ENCODE measurements around the gene RIN3. TPM values are rescaled to one million over a fixed set of nuclear protein-coding genes. Genes with fewer than 3 reads are reported as not detected.

The RIN3 gene
- total and polyA plus RNA-seq, 7 donors = 6.0 to 31.8 (median 15.3) TPM

GRCh38 chr14:92519246-92520101 is 5.9 kb downstream of the RIN3 start:
- DNase-seq = peak; percentile 66
- no peak overlapping the region for H3K4me3 ChIP-seq
- no peaks in the 10 kb centered on the region for H3K36me3 ChIP-seq
- peaks cover 0 to 76% (median 47%) of the 10 kb centered on the region in 4 donors for H3K4me1 ChIP-seq
- peak overlapping the region in 3 of 4 donors; percentile 24 to 99 (median 96) for H3K27ac ChIP-seq
- H3K27me3 ChIP-seq = no peaks in the 10 kb centered on the region
- no peak for TF ChIP-seq POLR2A (IDR thresholded peaks at IDR 0.05)
- no peak for TF ChIP-seq CTCF (IDR thresholded peaks at IDR 0.05)
- no peak for TF ChIP-seq EP300 (IDR thresholded peaks at IDR 0.05)
- TF ChIP-seq POLR2AphosphoS5 (IDR thresholded peaks at IDR 0.05) = no peak
- H3K9me3 ChIP-seq = no peaks in the 10 kb centered on the region
- intact Hi-C loops (cut with DNase I) = loop anchor here (10.0 kb wide), 1 partner anchor 275 kb away; the partner anchor contains the start of gene GOLGA5
- WGBS, 2 donors = 86 to 90% methylated on average over 20 of the region's 20 CpGs

- intact Hi-C loops (cut with DNase I) = no loop called here
Observed at GRCh38 chr14:92520102-92521057, 6.8 kb downstream of the RIN3 start.

GRCh38 chr14:92521058-92521415 is 7.5 kb downstream of the RIN3 start:
- no peaks in the 10 kb centered on the region for H3K27me3 ChIP-seq
- DNase-seq = no peak
- no peak overlapping the region for H3K4me3 ChIP-seq
- peak overlapping the region in 1 of 4 donors; percentile 96 for H3K27ac ChIP-seq
- TF ChIP-seq POLR2AphosphoS5 (IDR thresholded peaks at IDR 0.05) (no peak), CTCF (IDR thresholded peaks at IDR 0.05) (no peak), EP300 (IDR thresholded peaks at IDR 0.05) (no peak), POLR2A (IDR thresholded peaks at IDR 0.05) (no peak)
- no peaks in the 10 kb centered on the region for H3K9me3 ChIP-seq
- intact Hi-C loops (cut with DNase I) = no loop called here
- peaks cover 0 to 76% (median 51%) of the 10 kb centered on the region in 4 donors for H3K4me1 ChIP-seq
- 94% methylated on average over 2 of the region's 2 CpGs for WGBS, 2 donors
- no peaks in the 10 kb centered on the region for H3K36me3 ChIP-seq

More at GRCh38 chr14:92520102-92521057, 6.8 kb downstream of the RIN3 start:
- no peak overlapping the region for H3K4me3 ChIP-seq
- peak; percentile 43 for DNase-seq
- H3K27me3 ChIP-seq = no peaks in the 10 kb centered on the region
- no peak for TF ChIP-seq POLR2A (IDR thresholded peaks at IDR 0.05)
- TF ChIP-seq EP300 (IDR thresholded peaks at IDR 0.05) = no peak
- TF ChIP-seq POLR2AphosphoS5 (IDR thresholded peaks at IDR 0.05) = no peak
- TF ChIP-seq CTCF (IDR thresholded peaks at IDR 0.05) = no peak
- WGBS, 2 donors = 83 to 92% methylated on average over 17 of the region's 17 CpGs
- no peaks in the 10 kb centered on the region for H3K9me3 ChIP-seq
- peak overlapping the region in 3 of 4 donors; percentile 24 to 99 (median 96) for H3K27ac ChIP-seq
- H3K36me3 ChIP-seq = no peaks in the 10 kb centered on the region
- peaks cover 0 to 76% (median 50%) of the 10 kb centered on the region in 4 donors for H3K4me1 ChIP-seq

- H3K4me3 ChIP-seq = no peak overlapping the region
- no peak for DNase-seq
- H3K4me1 ChIP-seq = peaks cover 0 to 72% (median 55%) of the 10 kb centered on the region in 4 donors
- peak overlapping the region in 3 of 4 donors; percentile 72 to 85 (median 80) for H3K27ac ChIP-seq
- WGBS, 2 donors = 91 to 92% methylated on average over 6 of the region's 6 CpGs
- H3K9me3 ChIP-seq = no peaks in the 10 kb centered on the region
- H3K27me3 ChIP-seq = no peaks in the 10 kb centered on the region
- intact Hi-C loops (cut with DNase I) = no loop called here
- H3K36me3 ChIP-seq = no peaks in the 10 kb centered on the region
- TF ChIP-seq CTCF (IDR thresholded peaks at IDR 0.05) (no peak), EP300 (IDR thresholded peaks at IDR 0.05) (no peak), POLR2AphosphoS5 (IDR thresholded peaks at IDR 0.05) (no peak), POLR2A (IDR thresholded peaks at IDR 0.05) (no peak)
Observed at GRCh38 chr14:92523752-92524151, 10.2 kb downstream of the RIN3 start.
